GM18861 (cell line): ENCODE results near the gene MUC22.
"Not testable (repeated sequence)": the region's sequence is repeated elsewhere in the genome, so short reads cannot be mapped to it uniquely, and the experiment has no call there.

ENCODE experiments used
- ATAC-seq: cut with Tn5 transposase; IDR thresholded peaks from one replicate; pipeline ENCODE4 v1.9.1; 2021; ENCODE audit not compliant: unreplicated experiment

MUC22 gene

DNA sequence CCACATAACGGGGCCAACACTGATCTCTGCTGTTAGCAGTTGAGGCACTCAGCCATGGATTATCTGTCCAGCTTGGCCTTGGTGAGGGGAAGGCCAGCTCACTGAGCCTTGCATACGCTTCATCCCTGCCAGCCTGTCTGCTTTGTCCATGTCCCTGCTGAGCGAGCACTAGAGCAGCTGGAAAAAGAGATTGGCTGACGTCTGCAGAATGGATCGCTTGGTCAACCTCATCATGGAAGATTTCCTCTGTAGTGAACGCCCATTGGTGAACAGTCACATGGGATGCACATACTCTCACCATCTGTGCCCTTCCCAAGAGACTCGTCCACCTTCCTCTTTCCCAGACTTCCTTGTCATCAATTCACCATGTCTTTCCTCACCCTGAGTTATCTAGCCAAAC, 26.9 kb downstream of the MUC22 start:
- no peak for ATAC-seq

DNA sequence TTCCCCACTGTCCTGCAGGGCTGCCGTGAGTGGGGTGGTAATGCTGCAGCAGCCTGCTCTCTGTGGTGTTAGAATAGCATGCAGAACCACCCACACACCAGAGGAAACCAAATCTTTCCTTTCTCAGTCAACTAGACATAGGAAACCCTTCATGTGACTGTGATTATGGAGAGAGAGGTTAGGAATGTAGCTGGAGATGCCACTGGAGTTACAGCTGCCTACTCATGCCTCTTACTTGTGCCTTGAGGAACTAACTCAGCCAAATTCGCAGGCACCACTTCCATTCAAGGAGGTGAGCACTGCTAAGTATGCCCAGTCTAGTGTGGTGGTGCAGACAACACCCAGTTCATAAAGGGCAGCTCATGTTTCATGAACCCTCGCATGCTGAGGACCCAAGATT, 27.4 kb downstream of the MUC22 start:
- ATAC-seq: no peak

DNA sequence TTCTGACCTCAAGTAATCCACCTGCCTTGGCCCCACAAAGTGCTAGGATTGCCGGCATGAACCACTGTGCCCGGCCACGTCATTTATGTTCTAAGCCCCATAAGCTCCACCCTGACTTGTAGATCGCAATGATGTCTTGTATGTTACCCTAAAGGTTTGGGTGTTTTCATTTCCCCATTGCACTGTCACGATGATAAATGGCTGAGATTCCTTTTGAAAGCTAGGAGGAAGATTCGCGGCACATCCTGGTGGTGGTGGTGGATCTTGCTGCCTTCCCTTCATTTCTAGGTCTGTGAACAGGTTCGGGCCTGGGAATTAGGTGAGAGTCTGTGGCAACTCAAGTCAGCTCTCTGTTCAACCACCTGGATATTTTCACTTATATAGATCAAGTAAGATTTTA, 28.3 kb downstream of the MUC22 start:
- no peak for ATAC-seq

DNA sequence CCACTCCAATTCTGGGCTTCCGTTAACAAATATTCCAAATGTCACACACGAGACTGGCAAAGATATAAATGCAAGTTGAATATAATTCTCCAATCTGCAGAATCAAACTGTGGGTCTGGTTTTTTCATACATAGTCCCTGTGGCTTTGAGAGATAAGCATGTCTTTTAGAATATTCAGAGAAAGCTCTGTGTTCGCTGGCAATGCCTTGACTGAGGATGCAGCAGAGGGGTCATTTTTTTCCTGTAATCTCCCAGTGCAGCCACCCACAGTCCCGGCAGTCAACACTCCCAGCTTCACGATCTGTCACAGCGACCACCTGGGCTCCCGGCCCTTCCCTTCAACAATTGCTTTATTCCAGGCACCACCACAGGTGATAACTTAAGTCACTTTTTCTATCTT, 30.5 kb downstream of the MUC22 start:
- ATAC-seq: no peak

DNA sequence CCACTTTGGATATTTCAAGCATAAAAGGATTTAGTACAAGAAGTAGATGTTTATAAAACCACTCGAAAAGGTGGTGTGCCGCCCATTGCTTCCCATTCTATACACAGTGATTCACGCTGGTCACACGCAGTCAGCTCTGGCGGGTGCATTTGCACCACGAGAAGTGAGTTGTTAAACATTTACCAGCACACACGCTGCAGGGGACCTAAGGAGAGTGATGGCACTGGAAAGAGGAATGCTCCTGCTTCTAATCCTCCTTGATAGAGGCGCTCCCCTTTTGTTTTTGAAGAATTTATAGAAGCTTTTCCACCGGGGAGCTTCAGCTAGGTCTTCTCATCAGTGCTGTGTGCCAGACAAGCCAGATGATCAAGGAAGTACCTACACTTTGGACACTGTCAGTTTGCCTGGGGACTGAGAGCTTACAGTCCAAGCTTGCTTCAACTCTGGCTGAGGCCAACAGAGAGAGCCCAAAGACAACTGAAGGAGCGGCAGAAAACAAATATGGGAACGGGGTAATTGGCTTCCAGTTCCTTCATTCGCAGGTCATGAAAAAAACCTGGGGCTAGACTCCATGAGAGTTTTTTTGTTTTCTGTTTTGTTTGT, 31.2 kb downstream of the MUC22 start:
- no peak for ATAC-seq

DNA sequence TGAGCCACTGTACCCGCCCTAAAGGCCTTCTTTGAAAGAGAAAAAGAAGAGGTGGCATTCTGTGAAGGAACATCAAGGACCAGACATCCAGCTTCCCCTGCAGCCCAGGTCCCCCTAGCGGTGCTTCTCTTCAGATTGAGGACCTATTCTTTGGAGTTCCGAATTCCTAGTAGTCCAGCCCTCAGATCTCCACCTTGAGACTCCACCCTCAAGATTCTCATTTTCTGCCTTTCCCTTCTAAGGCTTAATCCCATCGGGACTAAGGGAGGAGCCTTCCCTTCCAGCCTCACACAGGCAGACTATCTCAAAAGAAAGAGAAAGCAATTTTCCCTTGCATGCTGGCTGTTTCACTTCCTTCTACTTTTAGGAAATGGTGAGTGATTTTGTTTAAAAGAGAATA, 32.5 kb downstream of the MUC22 start:
- no peak for ATAC-seq

DNA sequence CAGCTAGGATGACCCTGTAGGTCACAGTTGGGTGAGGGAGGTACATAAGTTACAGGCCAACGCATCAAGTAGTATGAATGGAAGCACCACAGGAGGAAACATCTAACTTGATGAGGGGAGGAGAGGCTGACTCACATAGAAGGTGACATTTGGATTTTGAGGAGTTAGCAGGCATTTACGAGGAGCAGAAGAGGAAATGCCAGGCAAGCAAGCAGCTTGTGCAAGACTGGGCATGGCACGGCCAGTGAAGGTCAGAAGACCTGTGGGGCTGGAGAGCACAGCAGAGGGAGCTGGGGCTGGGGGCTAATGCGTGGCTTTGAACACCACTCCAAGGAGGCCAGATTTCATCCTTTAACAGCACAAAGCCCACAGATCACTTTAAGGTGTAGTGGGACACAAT, 37.8 kb downstream of the MUC22 start:
- no peak for ATAC-seq

DNA sequence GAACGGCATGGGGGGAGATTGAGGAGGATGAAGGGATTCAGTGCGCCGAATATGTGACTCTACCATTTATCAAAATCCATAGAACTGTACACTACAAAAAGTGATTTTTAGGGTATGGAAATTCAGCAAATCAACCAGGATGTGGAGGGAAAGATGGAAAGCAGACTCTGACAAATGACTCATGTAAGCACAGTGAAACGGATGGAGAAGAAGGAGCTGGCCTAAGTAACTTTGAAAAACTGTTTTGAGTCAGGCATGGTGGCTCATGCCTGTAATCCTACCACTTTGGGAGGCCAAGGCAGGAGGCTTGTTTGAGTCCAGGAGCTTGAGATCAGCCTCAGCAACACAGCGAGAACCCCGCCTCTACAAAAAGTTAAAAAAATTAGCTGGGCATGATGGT, 39.2 kb downstream of the MUC22 start:
- no peak for ATAC-seq

DNA sequence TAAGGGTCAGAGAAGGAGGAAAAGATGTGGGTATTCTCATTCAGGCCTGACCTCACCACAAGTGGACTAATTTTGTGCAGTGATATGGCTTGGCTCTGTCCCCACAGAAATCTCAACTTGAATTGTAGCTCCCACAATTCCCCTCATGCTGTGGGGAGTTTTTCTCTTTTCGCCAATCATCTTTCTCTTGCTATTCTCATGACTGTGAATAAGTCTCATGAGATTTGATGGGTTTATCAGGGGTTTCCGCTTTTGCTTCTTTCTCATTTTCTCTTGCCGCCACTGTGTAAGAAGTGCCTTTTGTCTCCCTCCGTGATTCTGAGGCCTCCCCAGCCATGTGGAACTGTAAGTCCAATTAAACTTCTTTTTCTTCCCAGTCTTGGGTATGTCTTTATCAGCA, 42.9 kb downstream of the MUC22 start:
- not testable (repeated sequence) for ATAC-seq

DNA sequence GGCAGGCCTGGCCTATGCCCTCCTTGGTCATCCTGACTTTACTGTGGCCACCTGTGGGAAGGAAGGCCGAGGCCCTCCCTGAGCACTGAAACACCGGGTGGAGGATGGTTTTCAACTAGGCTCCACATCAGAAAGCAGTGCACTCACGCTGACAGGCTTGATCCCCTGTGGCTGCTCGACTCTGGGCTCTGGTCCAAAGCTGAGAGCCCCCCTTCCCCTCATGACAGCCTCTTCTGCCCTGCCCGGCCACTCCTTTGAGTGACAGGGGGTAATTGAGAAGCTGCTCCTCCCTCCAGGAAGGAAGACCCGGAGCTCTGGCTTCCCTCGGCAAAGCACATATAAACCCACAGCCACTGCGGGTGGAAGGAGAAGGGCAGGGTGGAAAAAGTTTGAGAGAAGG, 43.6 kb downstream of the MUC22 start:
- no peak for ATAC-seq

DNA sequence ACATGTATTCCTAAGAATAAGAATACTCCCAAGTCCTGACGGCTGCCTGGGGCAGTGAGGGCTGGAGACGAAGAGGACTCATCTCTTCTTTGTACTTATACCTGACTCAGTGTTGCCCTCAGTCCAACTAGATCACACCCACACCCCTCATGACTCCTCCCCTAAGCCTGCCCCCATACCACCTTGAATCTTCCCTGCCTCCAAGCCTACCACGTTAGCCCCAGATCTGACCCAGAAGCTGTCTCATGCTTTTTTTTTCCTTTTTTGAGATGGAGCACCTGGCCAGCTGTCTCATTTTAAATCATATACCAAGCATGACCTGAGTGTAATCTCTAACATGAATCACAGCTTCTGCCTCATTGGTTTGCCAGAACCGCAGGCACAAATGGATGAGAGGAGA, 45.2 kb downstream of the MUC22 start:
- ATAC-seq: no peak

DNA sequence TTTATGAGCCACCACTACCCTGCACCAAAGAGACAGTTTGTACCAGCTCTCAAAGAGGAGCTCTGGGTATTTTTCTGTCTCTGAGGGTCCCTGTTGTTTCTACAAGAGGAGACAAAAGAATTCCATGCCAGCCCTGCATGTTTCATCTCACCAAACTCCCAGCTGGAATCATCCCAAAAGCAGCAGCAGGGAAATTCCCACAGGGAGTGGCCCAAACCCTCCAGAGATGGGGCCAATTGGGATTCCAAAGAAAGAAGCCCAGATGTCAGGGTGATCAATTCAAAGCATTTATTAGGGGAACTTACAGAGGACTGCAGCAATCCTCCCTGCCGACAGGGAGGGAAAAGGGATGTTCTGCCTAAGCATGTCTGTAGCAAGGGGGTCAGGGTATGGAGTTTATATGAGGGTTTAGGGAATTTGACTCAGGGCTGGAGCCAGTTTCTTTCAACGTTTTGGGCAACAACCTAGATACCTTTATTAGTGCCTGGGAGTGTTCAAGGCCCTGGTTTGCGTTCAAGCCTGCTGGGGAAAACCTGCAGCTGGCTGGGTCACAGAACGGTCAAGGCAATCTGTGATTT, 47.2 kb downstream of the MUC22 start:
- no peak for ATAC-seq

DNA sequence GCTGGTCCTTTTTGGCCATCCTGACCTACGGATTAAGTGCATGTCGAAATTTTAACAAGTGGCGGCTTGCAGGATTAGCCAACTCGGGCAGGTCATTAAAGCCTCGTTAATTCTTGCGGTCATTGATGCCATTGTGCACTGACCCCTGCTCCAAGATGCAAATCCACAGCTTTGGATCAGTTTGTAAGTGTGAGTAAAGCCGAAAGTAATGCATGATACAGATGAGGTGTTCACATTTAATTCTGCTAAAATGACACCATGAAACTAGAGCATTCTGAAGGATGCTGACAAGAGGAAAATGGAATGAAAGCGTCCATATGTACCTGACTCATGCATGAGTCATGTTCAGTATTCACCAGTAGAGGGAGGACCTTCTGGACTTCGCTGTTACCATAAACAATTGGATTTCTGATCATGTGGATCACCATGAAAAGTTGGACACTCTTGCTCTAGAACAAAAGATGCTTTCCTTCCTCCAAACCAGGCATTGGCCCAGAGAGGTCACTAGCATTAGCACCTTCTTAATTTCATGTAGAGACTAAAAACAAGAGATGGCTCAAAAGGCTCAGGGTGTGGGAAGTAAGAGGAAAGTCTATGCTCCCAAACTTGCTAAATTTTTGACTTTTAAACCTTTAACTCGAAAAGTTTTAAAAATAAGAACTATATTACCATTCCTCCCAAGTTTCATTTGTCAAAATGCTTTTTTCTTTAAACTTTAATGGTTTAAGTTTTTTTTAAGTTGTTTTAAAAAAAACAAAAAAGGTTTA, 48.0 kb downstream of the MUC22 start:
- ATAC-seq: no peak

DNA sequence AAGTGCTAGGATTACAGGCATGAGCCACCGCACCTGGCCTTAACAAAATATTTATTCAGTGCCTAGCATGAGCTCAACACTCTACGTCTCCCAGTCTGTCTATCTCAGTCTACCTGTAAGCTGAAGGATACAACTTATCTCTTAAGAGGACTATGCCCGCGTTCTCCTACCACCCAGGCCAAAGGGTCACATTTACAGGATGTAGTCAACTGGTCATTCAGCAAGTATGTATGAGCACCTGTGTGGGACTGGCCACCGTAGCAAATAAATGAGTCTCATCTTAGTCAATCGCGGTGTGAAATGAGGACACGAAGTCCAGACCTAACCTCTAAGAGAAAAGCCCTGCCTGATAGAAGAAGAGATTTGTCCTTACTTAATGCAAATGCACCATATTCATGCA, 49.9 kb downstream of the MUC22 start:
- no peak for ATAC-seq

DNA sequence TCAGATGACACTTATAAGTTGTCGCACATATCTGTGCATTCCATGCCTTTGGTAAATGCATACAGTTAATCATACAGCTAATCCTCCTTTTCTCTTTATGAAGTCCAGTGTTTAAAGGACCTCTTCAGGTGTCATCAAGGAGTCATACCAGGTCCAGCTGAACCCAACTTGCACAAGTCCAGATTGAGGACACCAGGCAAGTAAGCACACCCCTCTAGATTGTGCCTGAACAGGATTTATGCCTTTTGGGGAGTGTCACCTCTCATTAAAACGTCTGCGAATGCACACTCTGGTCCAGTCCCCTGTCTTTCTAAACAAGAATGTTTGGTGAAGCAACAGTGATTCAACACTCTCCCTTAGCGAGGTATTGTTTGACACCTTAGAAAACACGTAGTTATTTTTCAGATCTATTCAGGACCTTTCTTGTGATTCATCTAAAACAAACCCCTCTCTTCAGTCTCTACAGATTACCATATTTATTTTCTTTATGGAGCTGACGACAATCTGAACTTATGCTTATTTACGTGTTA, 53.7 kb downstream of the MUC22 start:
- ATAC-seq: no peak

DNA sequence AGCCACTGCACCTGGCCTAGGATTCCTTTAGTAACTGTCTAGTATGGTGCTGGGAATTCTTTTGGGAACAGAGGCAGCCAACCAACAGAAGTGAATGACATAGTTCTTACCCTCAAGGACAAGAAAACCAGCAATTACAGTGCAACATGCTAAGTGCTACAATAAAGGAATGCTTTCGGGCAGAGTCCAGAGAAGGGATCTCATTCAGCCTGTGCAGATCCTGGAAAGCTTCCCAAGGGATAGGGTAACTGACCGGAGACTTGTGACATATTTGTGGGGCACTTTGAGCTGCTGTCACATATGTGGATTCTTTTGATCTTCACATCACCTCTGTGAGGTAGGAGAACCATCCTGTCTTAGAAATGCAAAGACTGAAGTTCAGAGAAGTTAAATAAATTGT, 55.3 kb downstream of the MUC22 start:
- ATAC-seq: no peak

DNA sequence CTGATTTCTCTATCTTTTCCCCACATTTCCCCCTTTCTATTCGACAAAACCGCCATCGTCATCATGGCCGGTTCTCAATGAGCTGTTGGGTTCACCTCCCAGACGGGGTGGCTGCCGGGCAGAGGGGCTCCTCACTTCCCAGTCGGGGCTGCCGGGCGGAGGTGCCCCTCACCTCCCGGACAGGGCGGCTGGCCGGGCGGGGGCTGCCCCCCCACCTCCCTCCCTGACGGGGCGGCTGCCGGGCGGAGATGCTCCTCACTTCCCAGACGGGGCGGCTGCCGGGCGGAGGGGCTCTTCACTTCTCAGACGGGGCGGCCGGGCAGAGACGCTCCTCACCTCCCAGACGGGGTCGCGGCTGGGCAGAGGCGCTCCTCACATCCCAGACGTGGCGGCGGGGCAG, 56.8 kb downstream of the MUC22 start:
- not testable (repeated sequence) for ATAC-seq

DNA sequence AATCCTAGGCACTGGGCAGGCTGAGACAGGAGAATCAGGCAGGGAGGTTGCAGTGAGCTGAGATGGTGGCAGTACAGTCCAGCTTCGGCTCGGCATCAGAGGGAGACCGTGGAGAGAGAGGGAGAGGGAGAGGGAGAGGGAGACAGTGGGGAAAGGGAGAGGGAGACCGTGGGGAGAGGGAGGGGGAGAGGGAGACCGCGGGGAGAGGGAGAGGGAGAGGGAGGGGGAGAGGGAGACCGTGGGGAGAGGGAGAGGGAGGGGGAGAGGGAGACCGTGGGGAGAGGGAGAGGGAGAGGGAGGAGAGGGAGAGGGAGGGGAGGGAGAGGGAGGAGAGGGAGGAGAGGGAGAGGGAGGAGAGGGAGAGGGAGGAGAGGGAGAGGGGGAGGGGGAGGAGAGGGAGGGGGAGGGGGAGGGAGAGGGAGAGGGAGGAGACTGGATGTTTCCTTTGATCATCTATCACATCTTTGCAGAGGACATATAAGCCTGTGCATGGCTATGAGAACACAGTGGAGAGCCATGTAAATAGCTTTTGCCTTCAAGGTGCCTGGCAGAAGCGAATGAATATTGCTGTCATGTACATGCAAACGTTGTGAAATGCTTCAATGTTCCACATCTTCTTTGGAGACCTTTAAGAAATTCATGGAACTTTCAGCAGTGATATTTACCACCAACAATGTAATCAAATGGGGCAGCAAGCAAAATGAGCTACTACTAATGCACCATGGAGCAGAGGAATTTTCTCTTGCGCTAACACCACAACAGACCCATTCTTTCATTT, 57.8 kb downstream of the MUC22 start:
- ATAC-seq: not testable (repeated sequence)

DNA sequence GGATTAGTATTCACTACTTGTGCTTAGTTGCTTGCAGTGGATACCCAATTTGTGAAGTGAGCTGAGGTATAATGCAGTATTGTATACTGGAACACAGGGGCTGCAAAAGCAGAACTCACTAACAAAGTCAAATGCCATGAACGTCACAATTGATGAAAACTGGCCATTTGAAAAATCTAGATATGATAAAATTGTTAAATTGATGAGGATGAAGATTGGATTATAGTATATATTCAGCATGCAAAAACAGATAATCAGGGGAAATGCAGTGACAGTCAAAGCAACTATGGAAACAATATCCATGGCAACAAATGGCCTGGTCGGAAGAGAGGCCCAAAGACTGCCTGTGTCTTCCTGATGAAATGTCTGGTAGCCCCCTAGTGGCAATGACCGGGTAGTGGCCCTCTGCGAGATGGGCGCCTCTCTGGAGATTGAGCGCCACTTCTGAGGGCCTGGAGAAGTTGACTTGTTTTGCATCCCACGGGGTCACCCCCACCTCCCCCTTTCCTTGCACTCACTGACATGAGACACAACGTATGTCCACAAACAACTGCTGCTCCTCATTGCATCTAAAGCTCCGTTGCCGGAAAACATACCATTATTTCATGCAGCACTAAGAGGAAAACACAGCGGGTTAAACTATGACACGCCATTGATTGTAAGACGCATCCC, 58.5 kb downstream of the MUC22 start:
- peak; percentile 60 for ATAC-seq

DNA sequence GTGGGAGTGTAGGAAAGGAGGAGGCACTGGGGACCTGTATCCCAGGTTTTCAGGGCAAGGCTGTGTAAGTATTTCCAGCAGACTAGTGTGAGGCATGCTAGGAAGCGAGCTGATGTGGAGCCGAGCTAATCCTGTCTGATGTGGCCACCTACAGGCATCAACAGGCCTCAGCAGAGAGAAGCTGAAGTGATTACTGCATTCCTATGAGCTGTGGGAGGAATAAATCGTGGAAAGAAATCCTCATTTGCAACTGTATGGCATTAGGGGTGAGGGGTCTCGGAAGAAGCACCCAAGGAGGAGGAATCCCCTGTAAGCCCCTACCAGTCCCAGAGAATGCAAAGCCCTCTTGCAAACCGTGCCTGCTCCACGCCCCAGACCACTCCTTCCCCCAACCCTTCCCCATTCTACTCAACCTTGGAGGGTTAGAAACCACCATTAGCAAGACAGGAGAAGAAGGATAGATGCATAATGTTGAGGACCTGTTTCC, 60.5 kb downstream of the MUC22 start:
- no peak for ATAC-seq

DNA sequence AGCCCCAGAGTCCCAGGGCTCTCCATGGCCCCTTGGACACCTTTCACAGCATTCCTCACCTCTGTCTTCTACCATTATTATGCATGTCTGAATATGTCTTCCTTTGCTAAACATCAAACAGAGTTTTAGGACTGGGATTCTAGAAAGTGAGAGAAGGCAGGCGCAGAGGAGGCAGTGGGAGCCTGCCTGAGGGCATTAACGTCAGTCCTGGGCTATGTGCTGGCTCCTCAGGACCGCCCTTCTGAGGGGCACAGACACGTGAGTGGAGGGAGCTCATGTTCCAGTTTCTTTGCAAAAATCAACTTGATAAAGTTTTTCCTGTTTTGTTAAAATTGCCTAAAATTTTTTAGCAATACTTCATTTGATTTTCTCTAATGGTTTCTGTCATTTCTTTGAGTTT, 64.1 kb downstream of the MUC22 start:
- ATAC-seq: no peak
